Esophagus (tissue), 2 donors: ENCODE data around the gene CDKL1. TPM values are rescaled to one million over a fixed set of nuclear protein-coding genes. Genes with fewer than 3 reads are reported as not detected.

Experiments
- H3K27ac ChIP-seq, 2 donors: one replicate each; pipeline ENCODE4 v1.5.1; 2013; ENCODE audit warnings: low read depth in 2 of 2, mild to moderate bottlenecking in 2 of 2, inconsistent platforms in 1 of 2, low read length in 1 of 2, moderate library complexity in 1 of 2
- H3K27me3 ChIP-seq, 2 donors: one replicate each; pipeline ENCODE4 v1.6.1; 2013; ENCODE audit warnings: low read length in 2 of 2, control low read depth in 1 of 2, mild to moderate bottlenecking in 1 of 2; ENCODE audit not compliant: insufficient read depth in 2 of 2, control insufficient read depth in 1 of 2
- H3K36me3 ChIP-seq, 2 donors: one replicate each; pipeline ENCODE4 v1.6.1; 2013; ENCODE audit warnings: low read length in 1 of 2; ENCODE audit not compliant: control insufficient read depth in 2 of 2, insufficient read depth in 2 of 2
- H3K4me1 ChIP-seq, 2 donors: one replicate each; pipeline ENCODE4 v1.6.1; 2013; ENCODE audit warnings: low read length in 1 of 2; ENCODE audit not compliant: control insufficient read depth in 2 of 2, insufficient read depth in 2 of 2
- H3K4me3 ChIP-seq, 2 donors: one replicate each; pipeline ENCODE4 v1.5.1; 2013; ENCODE audit warnings: low read length in 2 of 2, mild to moderate bottlenecking in 2 of 2, low read depth in 1 of 2, moderate library complexity in 1 of 2
- H3K9me3 ChIP-seq, 2 donors: one replicate each; pipeline ENCODE4 v1.6.1; 2013; ENCODE audit warnings: mild to moderate bottlenecking in 2 of 2, low read depth in 1 of 2, low read length in 1 of 2, moderate library complexity in 1 of 2; ENCODE audit not compliant: control insufficient read depth in 2 of 2, insufficient read depth in 1 of 2
- WGBS, 2 donors: extraction: QIAGEN DNeasy Blood & Tissue Kit; methylation state at CpG; one replicate each; pipeline ENCODE4 v1.1.7; 2013; 5-methylcytosine and 5-hydroxymethylcytosine counted together
- polyA plus RNA-seq, 2 donors: library from polyadenylated mRNA; stranded (reverse); fragments of 200-250 nt; gene quantifications; one replicate each; pipeline ENCODE4 v1.2.3, GENCODE V29; 2013
- donor health status: healthy with polysubstance abuse.
- donor health status: Bipolar disorder and iron deficiency.

Gene CDKL1
- polyA plus RNA-seq, 2 donors, result 1.6 to 1.7 TPM

DNA sequence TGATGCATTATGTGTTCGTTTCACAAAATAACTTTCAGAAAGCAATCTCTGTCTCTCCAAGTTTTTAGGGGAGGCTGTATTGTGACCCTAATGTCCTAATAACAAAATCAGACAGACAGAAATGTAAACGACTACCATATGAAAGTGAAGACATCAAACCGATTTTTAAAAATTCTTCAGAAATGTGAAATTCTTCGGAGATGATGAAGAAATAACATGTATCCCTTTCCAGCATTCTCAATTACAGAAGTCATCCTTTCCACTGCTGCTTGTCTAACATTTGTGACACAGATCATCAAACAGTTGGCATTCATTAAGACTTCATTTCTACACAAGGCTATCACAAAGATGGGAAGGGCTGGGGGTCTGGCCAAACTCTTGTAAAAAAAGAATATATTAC, 43.6 kb downstream of the CDKL1 start:
- 79 to 83% methylated on average over 4 of the region's 4 CpGs for WGBS, 2 donors

GRCh38 chr14:50352584-50352983, 44.1 kb downstream of the CDKL1 start:
- Histone ChIP-seq H3K36me3 (no peaks in the 10 kb centered on the region), H3K9me3 (no peaks in the 10 kb centered on the region), H3K4me1 (no peaks in the 10 kb centered on the region), H3K4me3 (no peak overlapping the region), H3K27ac (no peak overlapping the region), H3K27me3 (no peaks in the 10 kb centered on the region)
- WGBS, 2 donors, result 74 to 82% methylated on average over 4 of the region's 4 CpGs

More for the DNA sequence above, 43.6 kb downstream of the CDKL1 start:
- H3K27me3 ChIP-seq, result no peaks in the 10 kb centered on the region
- no peak overlapping the region for H3K27ac ChIP-seq
- H3K9me3 ChIP-seq, result no peaks in the 10 kb centered on the region
- H3K4me3 ChIP-seq, result no peak overlapping the region
- no peaks in the 10 kb centered on the region for H3K4me1 ChIP-seq
- no peaks in the 10 kb centered on the region for H3K36me3 ChIP-seq

- Histone ChIP-seq H3K36me3 (no peaks in the 10 kb centered on the region), H3K27me3 (no peaks in the 10 kb centered on the region)
- 81 to 86% methylated on average over 2 of the region's 2 CpGs for WGBS, 2 donors
These were observed 45.7 kb downstream of the CDKL1 start for GRCh38 chr14:50350975-50351374.

DNA sequence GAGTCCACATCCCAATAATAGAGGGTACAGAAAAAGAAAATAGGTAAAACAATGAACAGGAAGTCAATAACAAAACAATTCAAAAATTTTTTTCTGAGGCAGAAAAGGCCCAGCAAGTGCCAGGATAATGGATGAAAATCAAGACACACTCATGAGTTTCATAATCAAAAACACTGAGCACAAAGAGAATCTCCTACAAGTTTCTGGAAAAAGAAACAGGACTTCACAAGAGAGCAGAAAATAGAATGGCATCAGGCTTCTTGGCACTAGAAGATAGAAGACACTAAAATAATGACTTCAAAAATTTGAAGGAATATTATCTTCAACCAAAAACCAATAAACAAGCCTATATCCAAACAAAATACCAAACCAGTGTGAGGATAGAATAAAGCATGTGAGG, 47.7 kb downstream of the CDKL1 start:
- H3K4me1 ChIP-seq, result peaks cover 0 to 2% of the 10 kb centered on the region in 2 donors
- no peak overlapping the region for H3K27ac ChIP-seq
- no peaks in the 10 kb centered on the region for H3K36me3 ChIP-seq
- H3K9me3 ChIP-seq, result no peaks in the 10 kb centered on the region
- no peak overlapping the region for H3K4me3 ChIP-seq
- H3K27me3 ChIP-seq, result no peaks in the 10 kb centered on the region

More at GRCh38 chr14:50350975-50351374, 45.7 kb downstream of the CDKL1 start:
- Histone ChIP-seq H3K9me3 (no peaks in the 10 kb centered on the region), H3K4me3 (no peak overlapping the region), H3K4me1 (no peaks in the 10 kb centered on the region), H3K27ac (no peak overlapping the region)

DNA sequence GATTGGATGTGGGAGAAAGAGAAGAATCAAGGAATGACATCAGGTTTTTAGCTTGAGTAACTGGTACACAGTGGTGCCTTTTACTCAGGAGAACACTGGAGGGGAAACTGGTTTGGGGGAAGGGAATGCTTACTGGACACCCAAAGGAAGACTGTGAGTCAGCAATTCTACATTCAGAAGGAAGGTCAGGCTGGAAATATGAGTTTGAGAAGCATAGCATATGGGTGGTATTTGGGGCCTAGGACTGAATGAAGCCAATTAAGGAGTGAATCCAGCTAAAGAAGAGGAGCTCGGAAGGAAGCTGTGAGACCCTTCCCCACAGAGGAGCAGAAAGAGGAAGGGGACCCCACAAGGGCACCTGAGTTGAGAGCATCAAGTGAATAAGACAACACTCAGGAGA, 49.2 kb downstream of the CDKL1 start:
- H3K9me3 ChIP-seq, result no peaks in the 10 kb centered on the region
- H3K4me1 ChIP-seq, result peaks cover 0 to 2% of the 10 kb centered on the region in 2 donors
- WGBS, 2 donors, result 50 to 92% methylated on average over 1 of the region's 1 CpG
- H3K27ac ChIP-seq, result no peak overlapping the region
- H3K36me3 ChIP-seq, result no peaks in the 10 kb centered on the region
- no peaks in the 10 kb centered on the region for H3K27me3 ChIP-seq
- H3K4me3 ChIP-seq, result no peak overlapping the region

GRCh38 chr14:50345846-50346422, 50.7 kb downstream of the CDKL1 start:
- peaks cover 0 to 2% of the 10 kb centered on the region in 2 donors for H3K4me1 ChIP-seq
- 63 to 69% methylated on average over 6 of the region's 6 CpGs for WGBS, 2 donors
- no peaks in the 10 kb centered on the region for H3K9me3 ChIP-seq
- H3K27ac ChIP-seq, result no peak overlapping the region
- H3K4me3 ChIP-seq, result no peak overlapping the region
- no peaks in the 10 kb centered on the region for H3K27me3 ChIP-seq
- no peaks in the 10 kb centered on the region for H3K36me3 ChIP-seq

DNA sequence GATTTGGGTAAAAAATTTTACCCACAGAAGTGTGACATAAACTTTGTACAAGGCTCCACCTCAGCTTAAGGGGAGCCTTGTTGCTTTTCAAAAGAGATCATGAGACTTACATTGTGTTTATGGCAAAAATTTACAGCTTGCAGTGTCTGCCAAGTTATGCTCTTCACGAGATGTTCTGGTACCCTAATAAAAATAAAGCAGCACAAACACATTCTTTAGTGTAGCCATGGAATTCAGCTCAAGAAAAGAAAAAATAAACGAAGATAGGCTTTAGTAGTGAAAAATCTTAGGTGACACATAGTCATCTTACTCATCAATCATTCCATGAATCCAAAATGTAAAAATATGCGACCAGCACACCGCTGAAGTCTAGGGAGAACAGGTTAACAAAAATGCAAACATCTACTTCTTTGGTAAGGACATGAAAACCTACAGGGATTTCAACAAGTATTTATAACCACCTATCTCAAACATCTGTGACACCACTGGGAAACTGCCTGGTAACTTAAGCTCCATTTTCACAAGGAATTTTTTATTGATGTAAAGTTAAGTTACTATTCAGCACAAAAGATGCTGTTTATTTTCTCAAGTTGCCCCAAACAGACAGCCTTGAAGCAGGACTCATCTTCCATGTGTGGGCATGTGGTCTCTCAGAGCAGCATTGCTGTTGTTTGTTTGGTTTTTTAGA, 51.7 kb downstream of the CDKL1 start:
- Histone ChIP-seq H3K4me3 (no peak overlapping the region), H3K4me1 (peaks cover 0 to 2% of the 10 kb centered on the region in 2 donors), H3K9me3 (no peaks in the 10 kb centered on the region), H3K27me3 (no peaks in the 10 kb centered on the region), H3K27ac (no peak overlapping the region), H3K36me3 (no peaks in the 10 kb centered on the region)
- 48 to 60% methylated on average over 4 of the region's 4 CpGs for WGBS, 2 donors

DNA sequence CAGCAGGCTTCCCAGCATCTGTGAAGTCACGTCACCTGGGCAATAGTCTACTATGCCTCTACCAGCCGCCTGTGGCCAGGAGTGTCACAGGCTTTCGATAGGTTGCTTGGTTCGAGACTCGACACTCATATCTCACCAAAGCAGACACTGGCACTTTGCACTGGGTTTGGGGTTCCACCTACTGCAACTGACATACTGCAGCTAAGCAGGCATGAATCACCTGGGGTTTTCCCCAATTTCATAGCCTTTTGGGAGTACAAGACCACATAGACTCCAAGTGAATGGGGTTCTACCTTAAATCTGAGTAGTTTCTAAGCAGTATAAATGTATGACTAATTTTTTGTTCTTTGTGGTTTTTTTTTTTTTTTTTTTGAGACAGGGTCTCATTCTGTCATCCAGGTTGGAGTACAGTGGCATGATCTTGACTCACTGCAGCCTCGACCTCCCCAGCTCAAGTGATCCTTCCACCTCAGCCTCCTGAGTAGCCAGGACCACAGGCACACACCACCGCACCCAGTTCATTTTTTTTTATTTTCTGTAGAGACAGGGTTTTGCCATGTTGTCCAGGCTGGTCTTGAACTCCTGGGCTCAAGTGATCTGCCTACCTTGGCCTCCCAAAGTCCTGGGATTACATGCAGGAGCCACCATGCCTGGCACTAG, 52.4 kb downstream of the CDKL1 start:
- Histone ChIP-seq H3K36me3 (no peaks in the 10 kb centered on the region), H3K27ac (no peak overlapping the region), H3K27me3 (no peaks in the 10 kb centered on the region), H3K4me3 (no peak overlapping the region), H3K9me3 (no peaks in the 10 kb centered on the region), H3K4me1 (peaks cover 0 to 2% of the 10 kb centered on the region in 2 donors)
- WGBS, 2 donors, result 83 to 85% methylated on average over 7 of the region's 7 CpGs

DNA sequence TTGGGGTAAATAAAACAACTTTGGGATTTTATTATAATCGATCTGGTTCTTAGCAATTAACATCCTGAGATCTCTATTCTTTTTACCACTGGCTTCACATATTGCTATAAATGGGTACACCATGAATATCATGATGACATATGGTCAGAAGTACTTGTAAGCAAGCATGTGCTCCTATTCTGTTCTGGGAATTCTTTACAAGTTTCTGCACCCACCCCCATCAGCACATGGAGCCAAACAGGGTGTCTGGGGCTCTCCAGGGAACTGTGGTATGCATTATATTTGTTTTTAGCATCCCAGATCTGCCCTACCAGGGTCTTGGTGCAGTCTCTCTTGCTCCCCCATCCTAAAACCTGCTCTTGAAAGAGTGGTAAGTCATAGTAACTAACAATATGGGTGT, 53.2 kb downstream of the CDKL1 start:
- H3K27ac ChIP-seq, result no peak overlapping the region
- no peak overlapping the region for H3K4me3 ChIP-seq
- no peaks in the 10 kb centered on the region for H3K36me3 ChIP-seq
- H3K4me1 ChIP-seq, result peaks cover 0 to 2% of the 10 kb centered on the region in 2 donors
- no peaks in the 10 kb centered on the region for H3K9me3 ChIP-seq
- 73 to 78% methylated on average over 1 of the region's 1 CpG for WGBS, 2 donors
- H3K27me3 ChIP-seq, result no peaks in the 10 kb centered on the region
